ENCODE data around the gene FBXO34.

DNA sequence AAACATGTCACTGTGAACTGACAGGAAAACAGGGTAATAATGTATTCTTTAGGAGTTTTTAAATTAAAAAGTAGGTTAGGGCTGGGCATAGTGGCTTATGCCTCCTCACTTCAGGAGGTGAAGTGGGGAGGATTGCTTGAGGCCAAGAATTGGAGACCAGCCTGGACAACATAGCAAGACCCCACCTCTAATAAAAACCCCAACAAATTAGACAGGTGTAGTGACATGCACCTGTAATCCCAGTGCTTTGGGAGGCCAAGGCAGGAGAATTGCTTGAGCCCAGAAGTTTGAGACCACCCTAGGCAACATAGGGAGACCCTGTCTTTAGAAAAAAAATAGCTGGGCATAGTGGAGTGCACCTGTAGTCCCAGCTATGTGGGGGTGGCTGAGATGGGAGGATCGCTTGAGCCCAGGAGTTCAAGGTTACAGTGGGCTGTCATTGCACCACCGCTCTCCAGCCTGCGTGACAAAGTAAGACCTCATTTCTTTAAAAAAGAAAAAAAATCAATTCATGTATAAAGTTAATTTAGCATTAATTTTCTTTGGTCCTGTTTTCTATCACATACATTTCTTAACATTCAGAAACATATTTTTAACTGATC is 20.4 kb downstream of the FBXO34 start:
- TF ChIP-seq TAF1 (CRISPR knock-in tag; IDR thresholded peaks at IDR 0.05) (no peak), EZH2 (conservative IDR thresholded peaks at IDR 0.05; ENCODE audit: low read depth, low read length) (no peak), SUZ12 (IDR thresholded peaks at IDR 0.05; ENCODE audit: low read depth, low read length) (no peak), HIVEP1 (CRISPR knock-in tag; IDR thresholded peaks at IDR 0.05) (no peak), SNAPC2 (CRISPR knock-in tag; IDR thresholded peaks at IDR 0.05) (no peak), HOXA7 (CRISPR knock-in tag; IDR thresholded peaks at IDR 0.05) (no peak)
- TF ChIP-seq, protein P1, sequence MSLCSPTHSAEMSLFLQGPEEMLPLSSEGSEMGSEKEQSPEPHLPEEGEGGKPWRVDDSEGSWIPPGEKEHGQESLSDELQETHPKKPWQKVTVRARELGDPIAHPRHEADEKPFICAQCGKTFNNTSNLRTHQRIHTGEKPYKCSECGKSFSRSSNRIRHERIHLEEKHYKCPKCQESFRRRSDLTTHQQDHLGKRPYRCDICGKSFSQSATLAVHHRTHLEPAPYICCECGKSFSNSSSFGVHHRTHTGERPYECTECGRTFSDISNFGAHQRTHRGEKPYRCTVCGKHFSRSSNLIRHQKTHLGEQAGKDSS (CRISPR knock-in tag; IDR thresholded peaks at IDR 0.05; ENCODE audit: borderline replicate concordance, low read depth) = no peak
- TF ChIP-seq, protein P2, sequence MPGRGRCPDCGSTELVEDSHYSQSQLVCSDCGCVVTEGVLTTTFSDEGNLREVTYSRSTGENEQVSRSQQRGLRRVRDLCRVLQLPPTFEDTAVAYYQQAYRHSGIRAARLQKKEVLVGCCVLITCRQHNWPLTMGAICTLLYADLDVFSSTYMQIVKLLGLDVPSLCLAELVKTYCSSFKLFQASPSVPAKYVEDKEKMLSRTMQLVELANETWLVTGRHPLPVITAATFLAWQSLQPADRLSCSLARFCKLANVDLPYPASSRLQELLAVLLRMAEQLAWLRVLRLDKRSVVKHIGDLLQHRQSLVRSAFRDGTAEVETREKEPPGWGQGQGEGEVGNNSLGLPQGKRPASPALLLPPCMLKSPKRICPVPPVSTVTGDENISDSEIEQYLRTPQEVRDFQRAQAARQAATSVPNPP (CRISPR knock-in tag; IDR thresholded peaks at IDR 0.05) = no peak

Data from HepG2 (cell line).